GM04504 (cell line): ENCODE measurements around the gene LARGE1.

Experiments used
- DNase-seq: peaks from one replicate; pipeline ENCODE4 v3.0.0-alpha.2; 2012; ENCODE audit warnings: low read depth

The LARGE1 gene

GRCh38 chr22:33853200-33854097 is 66.8 kb downstream of the LARGE1 start:
- peak; percentile 56 for DNase-seq

GRCh38 chr22:33851821-33852384 is 68.4 kb downstream of the LARGE1 start:
- no peak for DNase-seq

DNA sequence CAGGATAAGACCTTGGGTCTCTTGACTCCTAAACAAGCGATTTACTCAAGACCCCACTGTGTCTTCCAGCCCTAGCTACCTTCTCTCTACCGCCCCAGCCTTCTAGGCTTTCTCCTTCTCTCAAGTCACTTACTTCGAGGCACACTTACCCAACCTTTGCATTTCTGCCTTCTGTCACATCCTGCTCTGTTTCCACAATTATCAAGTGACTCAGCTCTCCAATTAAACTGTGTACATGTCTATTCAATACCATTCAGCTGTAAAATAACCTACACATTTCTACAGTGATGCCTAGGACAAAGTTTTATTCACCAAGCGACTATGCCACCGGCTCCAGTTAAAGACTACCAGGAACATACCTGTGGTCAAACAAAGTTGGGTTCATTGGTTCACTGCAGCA is 69.0 kb downstream of the LARGE1 start:
- peak; percentile 12 for DNase-seq

DNA sequence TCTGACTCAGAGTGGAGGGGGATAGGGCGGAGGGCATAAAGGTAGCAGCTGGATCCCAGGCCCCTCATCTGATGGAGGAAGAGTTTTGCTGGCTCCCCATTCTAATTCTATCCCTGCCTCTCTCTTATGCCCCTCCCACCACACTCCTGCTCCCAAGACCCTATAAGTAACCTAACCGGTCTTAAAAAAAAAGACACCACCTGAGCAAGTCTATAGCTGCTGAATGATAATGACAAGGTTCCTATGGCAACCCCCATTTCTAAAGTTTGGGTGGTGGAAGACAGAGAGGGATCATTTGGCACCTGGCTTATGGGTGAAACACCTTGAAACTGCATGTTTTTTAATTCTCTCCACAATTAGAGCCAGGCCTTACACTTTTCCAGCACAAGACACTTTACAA is 69.6 kb downstream of the LARGE1 start:
- DNase-seq = no peak

- DNase-seq = no peak
Measured at GRCh38 chr22:33850193-33850592, 70.1 kb downstream of the LARGE1 start.

DNA sequence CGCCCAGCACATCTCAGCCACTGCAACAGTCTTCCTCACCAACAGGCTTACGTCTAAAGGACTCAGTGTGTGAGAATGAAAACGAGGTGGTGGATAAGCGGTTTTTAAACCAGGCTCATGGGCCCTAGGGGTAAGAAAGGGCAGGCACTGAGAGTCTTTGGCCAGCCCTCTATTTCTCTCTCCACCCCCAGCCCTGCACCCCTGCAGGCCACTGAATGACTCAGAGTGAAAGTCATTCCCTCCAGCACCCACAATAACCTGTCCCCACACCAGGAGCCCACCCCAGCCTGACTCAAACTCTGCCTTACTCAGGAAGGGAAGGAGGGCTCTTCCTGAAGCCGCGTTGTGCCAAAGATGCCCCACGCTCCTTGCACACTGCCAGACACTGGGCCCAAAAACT is 72.0 kb downstream of the LARGE1 start:
- DNase-seq = no peak

DNA sequence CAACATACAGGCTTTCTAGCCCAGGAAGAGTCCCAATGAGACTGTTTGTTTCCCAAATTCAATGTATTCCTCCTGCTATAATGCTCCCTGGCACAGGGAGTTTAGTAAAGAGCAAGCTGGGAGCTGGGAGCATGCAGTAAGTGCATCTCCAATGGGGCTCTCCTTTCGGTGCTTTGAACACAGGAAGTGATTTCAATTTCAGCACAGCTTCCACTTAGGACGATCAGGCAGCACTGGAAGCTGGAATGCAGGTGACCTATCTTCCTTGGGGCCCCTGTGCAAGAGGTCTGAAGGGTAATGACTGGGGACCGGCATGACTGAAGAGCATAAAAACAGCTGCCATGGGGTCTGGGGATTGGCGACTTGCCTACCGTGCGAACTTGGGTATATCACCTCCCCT is 76.0 kb downstream of the LARGE1 start:
- no peak for DNase-seq

DNA sequence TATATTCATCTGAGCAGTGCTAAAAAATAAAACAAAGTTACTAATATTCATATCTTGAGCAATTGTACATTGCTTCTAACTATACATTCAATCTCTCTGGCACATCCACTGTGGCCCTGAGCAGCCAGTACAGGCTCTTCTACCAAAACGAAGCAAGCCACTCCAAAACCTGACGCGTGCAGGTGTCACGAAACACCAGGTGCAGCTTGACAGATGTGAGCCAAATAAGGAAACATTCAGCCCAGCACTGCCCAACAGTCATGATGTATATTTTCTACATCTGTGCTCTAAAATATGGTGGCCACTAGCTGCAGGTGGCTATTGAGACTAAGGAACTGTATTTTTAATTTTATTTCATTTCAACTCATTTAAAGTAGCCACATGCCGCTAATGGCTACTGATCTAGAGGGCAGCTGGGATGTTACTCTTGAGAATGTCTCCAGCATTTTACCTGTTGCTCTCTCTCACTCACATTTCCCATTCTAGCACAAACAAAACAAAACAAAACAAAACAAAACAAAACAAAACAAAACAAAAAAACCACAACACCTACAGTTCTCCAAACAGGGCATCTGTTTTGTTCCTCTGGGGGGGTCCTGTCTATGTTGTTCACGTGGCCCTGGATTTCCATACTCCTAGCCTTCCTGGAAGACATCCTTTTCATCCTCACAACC is 77.7 kb downstream of the LARGE1 start:
- DNase-seq = no peak

GRCh38 chr22:33842006-33842354 is 78.3 kb downstream of the LARGE1 start:
- no peak for DNase-seq

DNA sequence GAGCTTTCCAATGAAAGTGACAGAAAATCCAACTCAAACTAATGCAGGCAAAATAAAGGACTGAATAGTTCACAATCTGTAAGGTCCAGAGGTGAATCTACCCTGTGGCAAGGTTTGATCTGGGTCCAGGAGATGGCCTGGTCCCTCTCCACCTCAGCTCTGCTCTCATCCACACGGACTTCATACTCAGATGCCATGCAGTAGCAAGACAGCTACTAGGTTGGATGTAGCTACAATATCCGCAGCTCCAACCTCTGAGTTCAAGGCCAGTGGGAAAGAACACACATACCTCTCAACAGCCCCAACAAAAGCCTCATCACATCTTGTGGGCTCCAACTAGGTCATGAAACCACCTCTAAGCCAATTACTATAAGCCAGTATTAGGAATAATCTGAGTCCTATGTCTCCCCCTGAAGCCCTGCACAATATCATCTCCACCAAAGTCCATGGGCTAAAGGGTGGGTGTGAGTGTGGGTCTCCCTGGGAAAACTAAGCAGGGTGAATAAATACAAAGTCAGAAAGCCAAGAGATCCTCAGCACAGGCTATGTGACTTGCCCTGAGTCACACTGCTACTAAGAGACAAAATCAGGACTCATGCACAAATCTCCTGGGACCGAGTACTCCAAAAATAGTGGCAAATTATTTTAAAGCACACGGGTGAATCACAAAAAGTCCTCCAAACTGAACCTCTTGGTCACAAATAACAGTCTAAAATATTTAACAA is 78.8 kb downstream of the LARGE1 start:
- peak; percentile 17 for DNase-seq

GRCh38 chr22:33838644-33839043 is 81.6 kb downstream of the LARGE1 start:
- DNase-seq = no peak

- DNase-seq = no peak
Measured at GRCh38 chr22:33837826-33838225, 82.5 kb downstream of the LARGE1 start.

DNA sequence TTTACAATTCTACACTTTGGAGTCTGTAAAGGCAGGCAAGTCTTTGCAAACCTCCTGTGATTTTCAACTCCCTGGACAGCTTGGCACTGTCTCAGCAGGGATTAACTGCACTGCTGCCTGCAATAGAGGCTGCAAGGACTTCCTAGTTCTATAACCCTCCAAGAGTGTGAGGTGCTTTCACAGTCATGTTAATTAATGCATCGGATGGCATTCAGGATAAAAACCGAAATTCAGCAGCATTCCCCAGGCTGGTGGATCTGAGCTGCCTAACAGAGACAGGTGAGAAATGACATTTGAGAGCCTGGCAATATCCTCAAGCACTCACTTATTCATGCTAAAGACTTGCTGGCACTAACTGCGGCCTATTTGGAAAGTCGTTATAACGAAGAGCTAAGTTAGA is 85.0 kb downstream of the LARGE1 start:
- DNase-seq = no peak

DNA sequence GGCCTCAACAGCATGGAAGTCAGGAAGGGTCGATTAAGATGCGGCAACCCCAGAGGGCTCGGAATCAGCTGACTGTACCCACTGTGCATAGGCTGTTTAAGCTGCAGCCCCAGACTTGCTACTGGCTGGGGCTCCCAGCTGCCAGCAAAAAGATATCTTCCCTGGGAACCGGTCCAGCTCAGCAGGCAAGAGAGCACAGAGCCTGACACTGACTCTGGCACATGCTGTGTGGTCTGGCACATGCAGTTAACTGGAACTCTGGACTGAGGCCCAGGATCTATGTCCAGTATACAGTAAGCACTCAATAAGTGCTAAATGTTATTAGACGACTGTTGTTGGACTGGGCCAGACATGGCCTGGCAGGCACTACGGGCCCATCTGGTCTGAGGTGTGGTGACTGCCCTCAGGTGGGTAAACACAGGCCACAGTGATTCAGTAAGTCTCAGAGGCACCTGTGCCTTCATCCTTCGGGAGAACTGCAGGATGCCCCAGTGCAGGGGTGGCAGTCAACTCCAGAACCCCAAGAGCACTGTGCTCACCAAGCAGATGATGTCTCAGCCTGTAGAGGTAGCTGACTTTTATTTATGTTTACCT is 87.6 kb downstream of the LARGE1 start:
- no peak for DNase-seq

- DNase-seq = no peak
Measured at GRCh38 chr22:33831651-33832050, 88.6 kb downstream of the LARGE1 start.

- no peak for DNase-seq
Measured at GRCh38 chr22:33831207-33831606, 89.1 kb downstream of the LARGE1 start.

GRCh38 chr22:33829546-33830280 is 90.6 kb downstream of the LARGE1 start:
- no peak for DNase-seq

DNA sequence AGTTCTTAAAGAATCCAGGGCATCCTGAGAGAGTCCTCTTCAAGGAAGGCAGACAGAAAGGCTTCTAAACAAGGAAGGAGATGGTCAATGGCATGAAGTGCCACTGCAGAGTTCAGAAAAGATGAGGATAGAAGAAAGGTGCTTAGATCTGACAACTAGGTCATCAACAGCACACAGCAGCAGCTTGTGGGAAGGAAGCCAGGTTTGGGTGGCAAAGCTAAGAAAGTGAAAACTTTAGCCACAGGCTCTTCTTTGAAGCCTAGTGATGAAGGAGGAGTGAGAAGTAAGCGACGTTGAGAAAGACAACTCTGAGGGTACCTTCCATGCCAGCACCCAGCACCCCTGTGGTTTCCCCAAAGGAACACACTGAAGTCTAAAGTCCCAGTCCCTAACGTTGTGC is 92.0 kb downstream of the LARGE1 start:
- DNase-seq = no peak

DNA sequence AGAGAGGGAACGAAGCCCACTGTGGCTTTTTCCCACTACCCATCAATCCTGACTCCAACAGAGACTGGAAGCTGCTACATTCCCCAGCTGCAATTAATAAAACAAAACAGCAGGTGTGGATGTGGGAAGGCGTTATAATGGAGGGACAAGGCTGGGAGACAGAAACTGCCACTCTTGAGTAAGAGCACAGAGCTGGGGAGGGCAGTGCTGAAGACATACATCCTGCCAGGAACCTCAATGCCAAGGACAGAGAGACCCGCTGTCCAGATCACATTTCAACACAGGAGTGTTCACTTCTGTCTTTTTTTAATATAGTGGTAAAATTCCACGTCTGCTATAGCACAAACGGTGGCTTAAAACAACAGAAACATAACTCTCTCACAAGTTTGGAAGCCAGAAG is 94.5 kb downstream of the LARGE1 start:
- no peak for DNase-seq

GRCh38 chr22:33823552-33823951 is 96.7 kb downstream of the LARGE1 start:
- DNase-seq = no peak

DNA sequence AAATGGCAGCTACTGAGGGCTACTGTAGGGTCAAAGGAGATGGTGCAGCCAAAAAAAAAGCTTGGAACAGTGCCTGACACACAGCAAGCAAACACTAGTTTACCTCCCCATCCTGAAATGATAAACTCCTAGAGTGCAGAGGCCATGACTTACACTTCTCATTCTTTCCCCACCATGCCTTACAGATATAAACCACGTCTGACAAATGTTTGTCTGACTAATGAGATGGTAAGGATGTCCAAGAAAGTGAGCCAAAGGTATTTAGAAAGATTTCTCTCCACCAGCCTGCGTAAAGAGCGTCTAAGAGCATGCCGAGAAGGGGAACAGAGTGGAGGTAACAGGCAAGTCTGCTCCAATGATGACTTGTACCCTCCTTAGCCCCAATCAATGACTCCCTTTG is 99.0 kb downstream of the LARGE1 start:
- DNase-seq = no peak

DNA sequence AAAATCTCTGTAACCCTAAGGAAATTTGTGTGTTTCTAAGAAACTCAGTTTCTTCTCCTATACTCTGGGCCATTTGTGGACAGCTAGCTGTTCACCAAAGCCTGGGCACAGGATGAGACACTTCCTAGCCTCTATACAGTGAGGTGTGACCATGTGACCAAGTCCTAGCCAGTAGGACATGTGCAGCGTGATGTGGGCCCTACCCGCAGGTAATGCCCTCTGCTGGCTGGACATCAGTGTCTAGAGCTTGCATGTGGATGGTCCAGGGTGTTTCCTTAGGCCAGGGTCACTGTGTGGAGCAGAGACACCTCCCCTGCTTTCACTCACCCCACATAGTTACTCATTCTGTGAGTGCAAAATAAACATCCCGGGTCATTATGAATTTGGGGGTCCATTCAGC is 100.5 kb downstream of the LARGE1 start:
- no peak for DNase-seq
